GM23248 (cell line): Measurements from ENCODE around the gene TNNC1.

Experiments used
- EZH2 ChIP-seq: fragments of 200-600 bp; sonication (generic); IDR thresholded peaks from 2 replicates; pipeline ENCODE4 v1.6.1; 2018; ENCODE audit warnings: antibody characterized with exemption, mild to moderate bottlenecking; ENCODE audit not compliant: insufficient read depth, poor library complexity, severe bottlenecking
- EZH2phosphoT487 ChIP-seq: fragments of 200-600 bp; sonication (generic); IDR thresholded peaks from 2 replicates; pipeline ENCODE4 v1.6.1; 2018; ENCODE audit warnings: antibody characterized with exemption, moderate library complexity, mild to moderate bottlenecking, low read depth; ENCODE audit not compliant: insufficient read depth

DNA sequence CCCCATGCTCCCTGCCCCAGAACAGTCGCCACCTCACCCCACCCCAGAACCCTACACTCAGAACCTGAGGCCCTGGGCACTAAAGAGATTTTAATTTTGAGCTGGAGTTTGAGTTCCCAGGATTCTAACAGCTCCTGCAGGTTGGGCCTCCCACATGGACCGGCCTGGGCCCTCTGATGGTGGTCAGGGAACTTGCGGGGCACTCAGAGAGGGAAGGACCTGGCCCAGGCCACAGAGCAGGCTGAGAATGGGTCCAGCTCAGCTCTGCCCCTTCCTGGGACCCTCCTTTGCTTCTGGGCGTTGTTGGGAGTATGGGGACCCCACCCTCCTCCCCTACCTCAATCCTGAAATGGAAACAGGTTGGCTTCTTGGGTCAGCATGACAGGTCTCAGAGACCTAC lies 7.8 kb downstream of the TNNC1 start:
- TF ChIP-seq EZH2 (no peak), EZH2phosphoT487 (no peak)
